IMR-90 (cell line): ENCODE results near the gene MAGI3. TPM values are rescaled to one million over a fixed set of nuclear protein-coding genes. Genes with fewer than 3 reads are reported as not detected.

Source experiments
- ATAC-seq: fragments of 200-7000 bp; cut with Tn5 transposase; 2 replicates; pipeline ENCODE4 v1.9.1; 2020; ENCODE audit warnings: low read depth, mild to moderate bottlenecking, moderate library complexity
- BruUV-seq: library from RNA; stranded (reverse); fragments of 400-500 nt; replicated peaks from 2 replicates; lab custom pipeline; 2021; lab: Mats Ljungman, UMichigan
- CTCF ChIA-PET: fragments of 300-600 bp; formaldehyde crosslinking; extraction: SDS; loops from one replicate; lab custom pipeline; 2021; ENCODE audit warnings: antibody characterized with exemption; lab: Yijun Ruan, JAX
- POLR2A ChIA-PET: fragments of 300-600 bp; sonication (Branson Sonifier 250); formaldehyde crosslinking; loops from one replicate; lab custom pipeline; 2022; ENCODE audit warnings: antibody characterized with exemption; ENCODE audit not compliant: unreplicated experiment; lab: Charles Lee
- DNase-seq: peaks from one replicate; pipeline ENCODE4 v3.0.0; 2013
- H2AFZ ChIP-seq: replicated peaks from 2 replicates; pipeline ENCODE3; 2013; ENCODE audit warnings: low read length, mild to moderate bottlenecking; ENCODE audit not compliant: poor library complexity
- H2AK5ac ChIP-seq: 2 replicates; pipeline ENCODE4 v1.6.1; 2013; ENCODE audit warnings: low read depth, low read length, inconsistent platforms
- H2AK9ac ChIP-seq: replicated peaks from 2 replicates; pipeline ENCODE3; 2013; ENCODE audit warnings: mild to moderate bottlenecking, low read depth, low read length, moderate library complexity; ENCODE audit not compliant: poor library complexity
- H2BK120ac ChIP-seq: 2 replicates; pipeline ENCODE4 v1.6.1; 2013; ENCODE audit warnings: low read depth, low read length, inconsistent platforms
- H2BK15ac ChIP-seq: 3 replicates; pipeline ENCODE4 v1.6.1; 2013; ENCODE audit warnings: low read depth, low read length, inconsistent platforms
- H2BK20ac ChIP-seq: 2 replicates; pipeline ENCODE4 v1.6.1; 2013; ENCODE audit warnings: low read depth, mild to moderate bottlenecking, inconsistent platforms, low read length, moderate library complexity
- H2BK5ac ChIP-seq: 2 replicates; pipeline ENCODE4 v1.6.1; 2013; ENCODE audit warnings: mild to moderate bottlenecking, low read depth, low read length, inconsistent platforms; ENCODE audit not compliant: poor library complexity, severe bottlenecking
- H3K14ac ChIP-seq: replicated peaks from 2 replicates; pipeline ENCODE4 v1.6.1; 2013; ENCODE audit warnings: low read depth, low read length, inconsistent platforms
- H3K18ac ChIP-seq: 2 replicates; pipeline ENCODE4 v1.6.1; 2013; ENCODE audit warnings: low read depth, low read length, control low read depth
- H3K23ac ChIP-seq: 2 replicates; pipeline ENCODE4 v1.6.1; 2013; ENCODE audit warnings: low read depth, low read length, inconsistent platforms
- H3K27ac ChIP-seq: 2 replicates; pipeline ENCODE4 v1.5.1; 2013; ENCODE audit warnings: mild to moderate bottlenecking, control low read depth, low read length; ENCODE audit not compliant: insufficient read depth
- H3K27me3 ChIP-seq: 2 replicates; pipeline ENCODE4 v1.6.1; 2013; ENCODE audit warnings: low read length; ENCODE audit not compliant: control insufficient read depth, insufficient read depth
- H3K36me3 ChIP-seq: 2 replicates; pipeline ENCODE4 v1.6.1; 2013; ENCODE audit warnings: low read length, mixed read lengths; ENCODE audit not compliant: control insufficient read depth, insufficient read depth
- H3K4ac ChIP-seq: 2 replicates; pipeline ENCODE4 v1.6.1; 2013; ENCODE audit warnings: low read depth, low read length, inconsistent platforms
- H3K4me1 ChIP-seq: 2 replicates; pipeline ENCODE4 v1.6.1; 2013; ENCODE audit warnings: low read length, mixed read lengths; ENCODE audit not compliant: control insufficient read depth, insufficient read depth
- H3K4me2 ChIP-seq: 2 replicates; pipeline ENCODE4 v1.6.1; 2013; ENCODE audit warnings: low read depth, mild to moderate bottlenecking, control low read depth, low read length, moderate library complexity
- H3K4me3 ChIP-seq: 2 replicates; pipeline ENCODE4 v1.5.1; 2013; ENCODE audit warnings: low read depth, mild to moderate bottlenecking, control low read depth, low read length, moderate library complexity; ENCODE audit not compliant: insufficient read depth
- H3K56ac ChIP-seq: 2 replicates; pipeline ENCODE4 v1.6.1; 2013; ENCODE audit warnings: low read length, inconsistent platforms; ENCODE audit not compliant: insufficient read depth; ENCODE audit errors: extremely low read depth
- H3K79me1 ChIP-seq, 2 experiments: 2 replicates each; pipeline ENCODE4 v1.6.1; 2013; ENCODE audit warnings: low read length in 2 of 2, inconsistent platforms in 1 of 2, low read depth in 1 of 2
- H3K9ac ChIP-seq: 2 replicates; pipeline ENCODE4 v1.6.1; 2013; ENCODE audit warnings: low read depth, low read length, control low read depth
- H3K9me1 ChIP-seq: 2 replicates; pipeline ENCODE4 v1.6.1; 2013; ENCODE audit warnings: low read length, inconsistent platforms; ENCODE audit not compliant: insufficient read depth
- H3K9me3 ChIP-seq: 2 replicates; pipeline ENCODE4 v1.6.1; 2013; ENCODE audit warnings: low read length; ENCODE audit not compliant: control insufficient read depth, insufficient read depth
- H4K20me1 ChIP-seq: 2 replicates; pipeline ENCODE4 v1.6.1; 2013; ENCODE audit warnings: low read length, inconsistent platforms; ENCODE audit not compliant: insufficient read depth
- H4K5ac ChIP-seq: 2 replicates; pipeline ENCODE4 v1.6.1; 2013; ENCODE audit warnings: mild to moderate bottlenecking, low read depth, low read length, control low read depth
- H4K8ac ChIP-seq, 2 experiments: 2 replicates each; pipeline ENCODE4 v1.6.1; 2013; ENCODE audit warnings: low read depth in 2 of 2, low read length in 2 of 2, control low read depth in 1 of 2, inconsistent platforms in 1 of 2
- H4K91ac ChIP-seq: 2 replicates; pipeline ENCODE4 v1.6.1; 2013; ENCODE audit warnings: low read depth, low read length, inconsistent platforms; ENCODE audit not compliant: insufficient read depth
- BHLHE40 ChIP-seq: fragments of 150-350 bp; IDR thresholded peaks from 2 replicates; pipeline ENCODE4 v1.6.1; 2016; ENCODE audit warnings: mild to moderate bottlenecking, low read depth, low read length
- MAFK ChIP-seq: IDR thresholded peaks from 2 replicates; pipeline ENCODE4 v1.6.1; 2012; ENCODE audit warnings: low read depth, low read length, improper control_type of control experiment
- MAZ ChIP-seq: IDR thresholded peaks from 2 replicates; pipeline ENCODE4 v1.6.1; 2012; ENCODE audit warnings: low read depth, mild to moderate bottlenecking, low read length, improper control_type of control experiment, moderate library complexity, borderline replicate concordance
- RAD21 ChIP-seq: IDR thresholded peaks from 2 replicates; pipeline ENCODE4 v1.6.1; 2012; ENCODE audit warnings: low read length, improper control_type of control experiment
- dilution Hi-C: fragments of 300-500 bp; cut with HindIII; formaldehyde crosslinking; loops from one replicate; pipeline ENCODE4 v1.14.3; 2018; ENCODE audit warnings: low sequenced_read_pairs; ENCODE audit not compliant: unreplicated experiment
- in situ Hi-C: fragments of 300-500 bp; cut with MboI; formaldehyde crosslinking; loops from 3 replicates; pipeline ENCODE4 v1.14.3; 2019; ENCODE audit warnings: low sequenced_read_pairs, inconsistent platforms, mixed read lengths
- intact Hi-C: fragments of 100-400 bp; cut with micrococcal nuclease; formaldehyde crosslinking; loops from 2 replicates; pipeline ENCODE4 v1.10.0; 2022
- polyA plus RNA-seq, 3 experiments: library from polyadenylated mRNA; depleted of rRNA; stranded (reverse); fragments of >200 nt; gene quantifications; 2 replicates each; pipeline ENCODE4 v1.2.3, GENCODE V29; 2012; ENCODE audit warnings: low replicate concordance in 1 of 3
- total RNA-seq: library from RNA; depleted of rRNA; stranded (reverse); fragments of >200 nt; gene quantifications from 2 replicates; pipeline ENCODE4 v1.2.3, GENCODE V29; 2012

MAGI3 gene
- total and polyA plus RNA-seq, 2 of the 4 experiments (the other 2 are of a cell fraction): 2.5 to 8.8 TPM

GRCh38 chr1:113615425-113615824 lies 225.1 kb downstream of the MAGI3 start:
- no peak overlapping the region for H2BK120ac ChIP-seq
- no peak overlapping the region for H3K56ac ChIP-seq
- H3K9ac ChIP-seq: no peak overlapping the region
- no peaks in the 10 kb centered on the region for H3K9me1 ChIP-seq
- H2AK5ac ChIP-seq: no peak overlapping the region
- H3K4me1 ChIP-seq: no peaks in the 10 kb centered on the region
- BruUV-seq: no TSS peak
- H4K20me1 ChIP-seq: no peaks in the 10 kb centered on the region
- DNase-seq: peak; percentile 48
- no peaks in the 10 kb centered on the region for H3K9me3 ChIP-seq
- H3K4me2 ChIP-seq: no peak overlapping the region
- no peak overlapping the region for H3K27ac ChIP-seq
- no peaks in the 10 kb centered on the region for H3K27me3 ChIP-seq
- H3K14ac ChIP-seq: no peak overlapping the region
- no peak overlapping the region for H2AK9ac ChIP-seq
- ChIA-PET CTCF (no interaction called here), POLR2A (no interaction called here)
- in situ Hi-C loops: no loop called here
- no peak overlapping the region for H2BK20ac ChIP-seq
- no peak overlapping the region for H4K91ac ChIP-seq
- H3K4ac ChIP-seq: no peak overlapping the region
- no peaks in the 10 kb centered on the region for H3K36me3 ChIP-seq
- H3K18ac ChIP-seq: no peak overlapping the region
- no peaks in the 10 kb centered on the region; a peak in 1 of 4 replicates for H3K79me1 ChIP-seq
- intact Hi-C loops: no loop called here
- H4K8ac ChIP-seq: no peak overlapping the region
- H2BK15ac ChIP-seq: no peak overlapping the region
- TF ChIP-seq MAZ (no peak), RAD21 (no peak), BHLHE40 (no peak), MAFK (no peak)
- no peak overlapping the region for H2AFZ ChIP-seq
- no peak overlapping the region for H2BK5ac ChIP-seq
- no peak overlapping the region for H3K23ac ChIP-seq
- no peak for ATAC-seq
- H3K4me3 ChIP-seq: no peak overlapping the region
- H4K5ac ChIP-seq: no peak overlapping the region
- dilution Hi-C loops: no loop called here
